GM18520 (cell line): Measurements from ENCODE around the gene PNLIPRP3.
"Not testable (repeated sequence)": the region's sequence is repeated elsewhere in the genome, so short reads cannot be mapped to it uniquely, and the experiment has no call there.

ENCODE experiments used
- ATAC-seq: cut with Tn5 transposase; IDR thresholded peaks from one replicate; pipeline ENCODE4 v1.9.1; 2021; ENCODE audit not compliant: unreplicated experiment

Gene PNLIPRP3

DNA sequence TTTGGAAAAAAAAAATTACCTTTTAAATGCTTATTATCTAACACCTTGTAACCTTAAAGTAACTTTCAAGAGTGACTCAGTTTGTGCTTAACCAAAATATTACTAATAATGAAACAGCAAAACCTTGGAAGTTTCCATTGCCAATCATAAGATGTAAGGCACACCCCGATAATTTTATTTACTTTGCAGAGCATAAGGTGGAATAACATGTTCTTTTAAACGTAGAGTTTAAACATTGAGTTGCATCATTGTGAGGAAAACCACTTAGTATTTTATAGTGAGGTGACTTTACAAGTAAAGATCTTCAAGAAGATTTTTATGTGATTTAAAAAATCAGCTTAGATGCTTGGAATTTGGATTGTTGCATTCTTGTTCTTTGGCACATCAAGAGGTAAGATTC lies at the start of gene PNLIPRP3:
TSS of gene PNLIPRP3 (plus strand) at position 177 of the 400 bp plus-strand sequence. CDS start at position 343, 166 bp downstream.
- ATAC-seq = no peak

DNA sequence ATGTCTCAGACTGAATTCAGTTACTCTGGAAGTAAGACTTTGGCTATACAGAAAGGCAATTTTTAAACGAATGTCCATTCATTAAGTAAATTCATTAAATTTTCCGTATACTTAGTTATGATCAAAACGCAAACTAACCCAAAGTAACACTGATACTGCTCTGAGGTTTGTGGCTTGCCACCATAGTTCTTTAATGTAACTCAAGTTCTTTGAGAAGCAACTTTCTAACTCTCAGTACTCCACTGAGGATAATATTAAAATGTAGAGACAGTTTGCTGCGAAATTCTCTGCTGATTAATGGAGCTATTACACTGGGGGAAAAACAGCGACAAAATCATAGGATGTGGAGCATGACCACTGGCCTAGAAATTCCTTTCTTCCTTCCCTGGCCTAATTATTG lies 45.4 kb upstream of the PNLIPRP3 start:
- no peak for ATAC-seq

DNA sequence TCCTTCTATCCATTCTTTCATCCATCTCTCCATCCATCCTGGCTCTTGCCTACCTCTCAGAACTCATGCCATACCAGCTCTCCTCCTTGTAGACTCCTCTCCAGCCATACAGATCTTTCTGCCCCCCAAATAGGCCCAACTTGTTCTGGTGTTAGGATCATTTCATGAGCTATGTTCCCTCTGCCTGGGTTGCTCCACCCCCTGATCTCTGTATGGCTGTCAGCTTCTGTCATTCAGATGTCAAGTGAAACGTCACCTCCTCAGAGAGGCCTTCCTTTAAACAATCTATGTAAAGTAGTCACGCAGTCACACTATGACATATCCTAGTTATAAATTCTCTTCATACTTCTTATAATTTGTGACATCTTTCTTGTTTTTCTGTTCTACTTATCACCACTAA lies 42.3 kb upstream of the PNLIPRP3 start:
- ATAC-seq = no peak

- no peak for ATAC-seq
Observed at GRCh38 chr10:116385994-116386809, 41.4 kb upstream of the PNLIPRP3 start.

GRCh38 chr10:116393246-116393831 lies 34.3 kb upstream of the PNLIPRP3 start:
- not testable (repeated sequence) for ATAC-seq

- ATAC-seq = no peak
Observed at GRCh38 chr10:116395223-116395985, 32.2 kb upstream of the PNLIPRP3 start.

DNA sequence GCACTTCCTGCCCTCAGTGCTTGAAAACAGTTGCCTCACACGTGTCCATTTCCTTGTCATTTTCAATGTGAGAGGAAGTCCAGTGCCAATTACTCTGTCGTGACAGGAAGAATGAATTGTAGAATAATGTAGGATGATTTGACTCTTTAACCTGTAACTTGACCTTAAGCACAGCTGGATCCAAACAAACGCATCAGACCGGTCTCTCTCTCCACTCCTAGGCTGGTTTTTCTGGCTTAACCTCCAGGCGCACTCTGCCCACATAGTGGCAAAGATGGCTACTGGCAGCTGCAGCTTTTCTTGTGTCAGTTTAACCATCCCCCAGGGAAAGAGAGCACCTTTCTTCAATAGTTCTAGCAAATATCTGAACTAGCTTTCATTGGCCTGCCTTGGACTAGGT lies 29.4 kb upstream of the PNLIPRP3 start:
- no peak for ATAC-seq

GRCh38 chr10:116402858-116403257 lies 24.8 kb upstream of the PNLIPRP3 start:
- no peak for ATAC-seq

GRCh38 chr10:116403740-116404250 lies 23.9 kb upstream of the PNLIPRP3 start:
- no peak for ATAC-seq

DNA sequence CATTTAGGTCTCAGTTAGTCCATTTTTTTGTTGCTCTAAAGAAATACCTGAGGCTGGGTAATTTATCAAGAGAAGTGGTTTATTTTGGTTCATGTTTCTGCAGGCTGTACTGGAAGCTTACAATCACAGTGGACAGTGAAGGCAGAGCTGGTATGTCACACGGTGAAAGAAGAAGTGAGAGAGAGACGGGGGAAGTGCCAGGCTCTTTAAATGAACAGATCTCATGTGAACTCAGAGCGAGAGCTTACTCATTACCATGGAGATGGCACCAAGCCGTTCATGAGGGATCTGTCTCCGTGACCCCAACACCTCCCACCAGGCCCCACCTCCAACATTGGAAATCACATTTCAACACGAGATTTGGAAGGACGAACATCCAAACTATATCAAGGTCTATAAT lies 18.9 kb upstream of the PNLIPRP3 start:
- ATAC-seq = peak; percentile 72

GRCh38 chr10:116410351-116410750 lies 17.3 kb upstream of the PNLIPRP3 start:
- no peak for ATAC-seq

DNA sequence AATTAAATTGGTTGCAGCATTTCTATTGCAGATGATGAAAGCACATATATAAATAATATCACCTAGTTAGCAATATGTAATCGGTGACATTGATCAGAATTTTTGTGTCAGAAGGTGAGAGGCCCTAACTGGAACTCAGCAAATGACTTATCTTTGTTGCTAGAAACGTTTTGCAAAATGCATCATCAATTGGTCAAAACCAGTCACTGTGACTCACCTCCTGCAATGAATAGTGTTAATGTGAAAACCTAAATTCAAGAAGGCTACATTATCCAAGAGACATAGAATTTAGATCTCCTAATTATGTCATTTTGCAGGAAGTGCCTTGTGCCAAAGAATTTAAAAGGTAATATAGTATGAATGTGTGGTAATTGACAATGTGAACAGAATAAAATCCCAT lies 9.8 kb upstream of the PNLIPRP3 start:
- no peak for ATAC-seq

GRCh38 chr10:116418389-116418788 lies 9.3 kb upstream of the PNLIPRP3 start:
- ATAC-seq = no peak

- ATAC-seq = no peak
Observed at GRCh38 chr10:116421815-116422214, 5.8 kb upstream of the PNLIPRP3 start.

DNA sequence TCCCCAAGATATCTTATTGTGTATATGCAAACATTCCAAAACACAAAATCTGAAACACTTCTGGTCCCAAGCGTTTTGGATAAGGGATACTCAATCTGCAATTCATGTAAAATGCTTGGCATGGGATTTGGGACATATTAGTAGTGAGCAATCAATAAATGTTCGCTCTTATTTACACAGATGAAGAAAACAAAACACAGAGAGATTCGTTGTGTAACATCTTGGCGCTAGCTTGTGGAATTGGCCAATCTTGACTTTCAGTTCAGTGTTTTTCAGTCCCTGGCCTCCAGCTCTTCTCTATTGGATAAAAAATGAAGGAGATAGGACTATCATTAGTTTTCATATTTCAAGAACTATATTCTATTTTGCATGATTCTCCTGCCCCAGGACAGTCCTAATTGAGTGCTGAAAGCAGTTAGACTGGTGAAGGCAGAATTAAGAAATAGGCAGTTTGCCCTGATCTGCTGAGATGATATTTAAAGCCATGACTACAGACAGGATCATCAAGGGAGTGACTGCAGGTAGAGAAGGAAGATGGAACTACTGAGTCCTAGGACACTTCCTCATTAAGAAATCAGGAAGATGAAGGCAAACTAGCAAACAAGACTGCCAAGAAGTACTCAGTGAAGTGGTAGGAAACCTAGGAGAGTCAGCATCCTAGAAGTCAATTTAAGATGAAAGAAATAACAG lies 1.8 kb downstream of the PNLIPRP3 start:
- ATAC-seq = no peak

- no peak for ATAC-seq
Observed at GRCh38 chr10:116430288-116430687, 2.6 kb downstream of the PNLIPRP3 start.

GRCh38 chr10:116431598-116431997 lies 4.0 kb downstream of the PNLIPRP3 start:
- no peak for ATAC-seq

- no peak for ATAC-seq
Observed at GRCh38 chr10:116437076-116437692, 9.5 kb downstream of the PNLIPRP3 start.

DNA sequence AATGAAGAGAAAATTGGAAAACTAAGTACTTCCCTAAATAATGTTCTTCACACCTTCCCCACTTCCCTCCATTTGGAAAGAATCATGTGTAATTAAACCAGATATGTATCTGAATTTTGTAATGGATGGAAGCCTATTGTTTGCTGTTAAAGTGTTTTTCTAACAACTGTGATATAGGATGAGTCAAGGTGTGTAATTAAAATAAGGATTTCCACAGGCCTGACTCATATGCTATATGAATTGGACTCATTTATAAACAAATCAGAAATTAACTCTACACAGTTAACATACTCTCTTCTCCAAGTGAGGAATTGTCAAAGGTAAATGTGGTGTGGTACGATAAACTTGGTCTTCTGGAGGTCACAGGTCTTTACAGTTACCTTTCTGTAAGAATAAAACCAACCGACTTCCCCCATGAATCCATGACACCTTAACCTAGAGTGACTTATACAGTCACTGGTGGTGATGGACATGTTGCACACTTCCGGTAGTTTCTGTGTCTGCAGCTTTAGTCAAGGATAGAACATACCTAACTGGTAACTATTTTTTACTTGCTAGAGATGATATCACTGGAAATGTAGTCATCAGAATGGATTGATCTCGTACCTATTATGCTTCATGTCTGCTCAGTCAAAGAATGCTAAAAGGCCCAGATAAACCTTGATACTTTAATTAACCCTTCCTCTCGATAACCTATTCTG lies 12.8 kb downstream of the PNLIPRP3 start:
- no peak for ATAC-seq
